ENCODE data around the gene TUBA8.
"Not testable (repeated sequence)": the region's sequence is repeated elsewhere in the genome, so short reads cannot be mapped to it uniquely, and the experiment has no call there.

DNA sequence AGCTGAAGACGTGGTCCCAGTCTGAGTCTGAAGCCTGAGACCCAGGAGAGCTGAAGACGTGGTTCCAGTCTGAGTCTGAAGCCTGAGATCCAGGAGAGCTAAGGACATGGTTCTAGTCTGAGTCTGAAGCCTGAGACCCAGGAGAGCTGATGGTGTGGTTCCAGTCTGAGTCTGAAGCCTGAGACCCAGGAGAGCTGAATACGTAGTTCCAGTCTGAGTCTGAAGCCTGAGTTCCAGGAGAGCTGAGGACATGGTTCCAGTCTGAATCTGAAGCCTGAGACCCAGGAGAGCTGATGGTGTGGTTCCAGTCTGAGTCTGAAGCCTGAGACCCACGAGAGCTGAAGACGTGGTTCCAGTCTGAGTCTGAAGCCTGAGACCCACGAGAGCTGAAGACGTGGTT lies 4.6 kb upstream of the TUBA8 start:
- TF ChIP-seq, protein P1, sequence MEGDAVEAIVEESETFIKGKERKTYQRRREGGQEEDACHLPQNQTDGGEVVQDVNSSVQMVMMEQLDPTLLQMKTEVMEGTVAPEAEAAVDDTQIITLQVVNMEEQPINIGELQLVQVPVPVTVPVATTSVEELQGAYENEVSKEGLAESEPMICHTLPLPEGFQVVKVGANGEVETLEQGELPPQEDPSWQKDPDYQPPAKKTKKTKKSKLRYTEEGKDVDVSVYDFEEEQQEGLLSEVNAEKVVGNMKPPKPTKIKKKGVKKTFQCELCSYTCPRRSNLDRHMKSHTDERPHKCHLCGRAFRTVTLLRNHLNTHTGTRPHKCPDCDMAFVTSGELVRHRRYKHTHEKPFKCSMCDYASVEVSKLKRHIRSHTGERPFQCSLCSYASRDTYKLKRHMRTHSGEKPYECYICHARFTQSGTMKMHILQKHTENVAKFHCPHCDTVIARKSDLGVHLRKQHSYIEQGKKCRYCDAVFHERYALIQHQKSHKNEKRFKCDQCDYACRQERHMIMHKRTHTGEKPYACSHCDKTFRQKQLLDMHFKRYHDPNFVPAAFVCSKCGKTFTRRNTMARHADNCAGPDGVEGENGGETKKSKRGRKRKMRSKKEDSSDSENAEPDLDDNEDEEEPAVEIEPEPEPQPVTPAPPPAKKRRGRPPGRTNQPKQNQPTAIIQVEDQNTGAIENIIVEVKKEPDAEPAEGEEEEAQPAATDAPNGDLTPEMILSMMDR (IDR thresholded peaks at IDR 0.05): not testable (repeated sequence)
- not testable (repeated sequence) for TF ChIP-seq POLR2A, POLR2AphosphoS5 (IDR thresholded peaks at IDR 0.05)
